GM15510 (cell line): ENCODE measurements around the gene KCNJ9.

Experiments
- POLR2A ChIP-seq: IDR thresholded peaks from 3 replicates; pipeline ENCODE4 v1.6.1; 2011; ENCODE audit warnings: borderline replicate concordance; ENCODE audit not compliant: insufficient read length; ENCODE audit errors: extremely low read depth

KCNJ9 gene

DNA sequence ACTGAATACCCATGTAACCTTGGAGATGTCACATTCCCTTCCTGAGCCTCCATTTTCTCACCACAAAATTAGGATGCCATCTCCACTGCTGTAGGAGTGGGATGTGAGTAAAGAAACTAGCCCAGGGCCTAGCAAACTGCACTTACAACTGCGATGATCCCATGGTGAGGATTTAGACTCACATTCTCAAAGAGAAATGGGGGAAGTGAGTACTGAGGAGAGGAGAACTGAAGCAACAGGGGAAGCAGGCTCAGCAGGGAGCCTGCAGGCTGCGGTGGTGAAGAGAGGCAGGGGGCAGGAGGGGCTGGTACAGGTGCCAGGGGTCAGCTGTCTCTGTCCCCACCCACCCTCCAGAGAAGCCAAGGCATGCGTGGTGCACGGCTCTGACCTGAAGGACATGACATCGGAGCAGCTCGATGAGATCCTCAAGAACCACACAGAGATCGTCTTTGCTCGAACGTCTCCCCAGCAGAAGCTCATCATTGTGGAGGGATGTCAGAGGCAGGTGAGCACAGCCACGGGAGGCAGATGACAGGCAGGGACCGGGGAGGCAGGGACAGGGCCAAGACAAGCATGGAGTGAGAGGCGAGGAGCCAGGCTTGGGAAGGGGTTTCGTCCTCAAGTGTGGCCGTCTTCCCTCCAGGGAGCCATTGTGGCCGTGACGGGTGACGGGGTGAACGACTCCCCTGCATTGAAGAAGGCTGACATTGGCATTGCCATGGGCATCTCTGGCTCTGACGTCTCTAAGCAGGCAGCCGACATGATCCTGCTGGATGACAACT is 53.6 kb downstream of the KCNJ9 start:
- no peak for TF ChIP-seq POLR2A

DNA sequence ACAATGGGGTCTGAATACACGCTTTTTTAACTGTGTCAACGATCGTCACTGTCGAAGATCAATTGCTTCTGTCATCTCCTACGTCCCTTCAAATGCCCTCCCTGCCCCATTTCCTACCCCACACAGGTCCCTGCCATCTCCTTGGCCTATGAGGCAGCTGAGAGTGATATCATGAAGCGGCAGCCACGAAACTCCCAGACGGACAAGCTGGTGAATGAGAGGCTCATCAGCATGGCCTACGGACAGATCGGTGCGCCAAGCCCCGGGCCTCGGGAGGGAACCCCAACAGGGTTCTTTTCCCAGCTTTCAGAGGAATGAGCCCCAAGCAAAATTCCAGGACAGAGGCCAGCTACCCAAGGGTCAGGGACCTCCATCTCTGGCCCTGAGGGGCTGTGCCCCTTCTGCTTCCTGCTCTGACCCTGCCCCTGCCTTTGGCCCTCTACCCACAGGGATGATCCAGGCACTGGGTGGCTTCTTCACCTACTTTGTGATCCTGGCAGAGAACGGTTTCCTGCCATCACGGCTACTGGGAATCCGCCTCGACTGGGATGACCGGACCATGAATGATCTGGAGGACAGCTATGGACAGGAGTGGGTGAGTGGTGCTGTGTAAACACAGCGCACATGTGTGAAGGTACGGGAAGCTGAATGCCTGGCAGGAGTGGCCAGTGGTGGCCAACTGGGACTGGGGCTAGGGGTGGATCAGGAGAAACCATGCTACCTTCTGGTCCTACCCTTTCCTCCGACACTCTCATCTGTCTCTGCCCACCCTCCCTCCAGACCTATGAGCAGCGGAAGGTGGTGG is 55.0 kb downstream of the KCNJ9 start:
- no peak for TF ChIP-seq POLR2A

DNA sequence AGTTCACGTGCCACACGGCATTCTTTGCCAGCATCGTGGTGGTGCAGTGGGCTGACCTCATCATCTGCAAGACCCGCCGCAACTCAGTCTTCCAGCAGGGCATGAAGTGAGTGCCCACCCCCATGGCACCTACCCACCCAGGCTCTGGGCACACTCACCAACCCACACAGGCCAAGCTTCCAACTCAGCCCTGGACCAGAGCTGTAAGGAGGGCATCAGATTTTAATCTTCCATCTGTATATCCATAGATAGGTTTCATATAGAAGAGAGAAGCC is 55.5 kb downstream of the KCNJ9 start:
- no peak for TF ChIP-seq POLR2A

DNA sequence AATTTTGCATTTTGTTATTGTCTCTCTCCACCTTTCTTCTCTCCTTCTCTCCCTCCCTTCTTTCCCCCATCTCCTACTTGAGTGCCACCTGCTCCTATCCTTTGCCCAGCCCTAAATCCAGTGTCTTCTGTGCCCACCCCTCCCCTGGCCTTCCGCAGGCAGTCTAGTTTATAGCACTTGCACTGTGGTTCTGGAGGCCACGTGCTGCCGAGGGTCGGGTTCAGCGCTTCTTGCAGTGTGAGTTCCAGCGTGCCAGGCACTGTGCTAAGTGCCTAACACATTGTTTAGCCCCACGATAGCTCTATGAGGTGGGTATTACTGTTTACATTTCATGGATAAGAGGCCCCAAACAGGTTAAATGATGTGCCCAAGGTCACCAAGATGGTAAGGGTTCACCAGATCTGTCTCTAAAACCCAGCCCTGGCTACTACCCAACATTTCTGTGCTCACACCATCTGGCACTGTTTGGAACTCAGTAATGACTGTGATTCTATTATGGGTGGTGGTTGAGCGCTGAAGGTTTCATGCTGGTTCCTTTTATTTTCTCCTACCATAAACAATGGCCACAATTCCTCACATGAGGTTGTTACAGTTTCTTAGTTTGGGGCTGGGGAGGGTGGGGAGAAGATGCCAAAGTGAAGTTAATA is 56.0 kb downstream of the KCNJ9 start:
- TF ChIP-seq POLR2A: no peak

DNA sequence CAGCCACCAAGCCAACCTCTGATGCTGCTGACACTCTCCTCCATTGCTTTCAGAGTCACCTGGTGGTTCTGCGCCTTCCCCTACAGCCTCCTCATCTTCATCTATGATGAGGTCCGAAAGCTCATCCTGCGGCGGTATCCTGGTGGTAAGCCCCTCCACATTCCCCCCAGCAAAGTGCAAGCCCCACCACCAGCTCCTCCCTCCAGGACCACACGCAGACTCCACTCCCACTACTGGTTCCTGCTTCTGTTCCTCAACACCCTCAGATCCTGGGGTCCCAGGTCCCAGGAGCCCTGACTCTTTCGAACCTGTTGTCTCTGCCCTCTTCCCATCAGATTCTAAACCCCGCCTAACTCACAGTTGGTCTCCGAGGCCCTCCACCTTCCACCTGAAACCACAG is 58.5 kb downstream of the KCNJ9 start:
- no peak for TF ChIP-seq POLR2A
